Kidney (tissue), 14 donors: ENCODE data around the gene SOCS3. TPM values are rescaled to one million over a fixed set of nuclear protein-coding genes. Genes with fewer than 3 reads are reported as not detected.
"Not testable (repeated sequence)": the region's sequence is repeated elsewhere in the genome, so short reads cannot be mapped to it uniquely, and the experiment has no call there.

Source experiments
- DNase-seq, 5 donors: peaks; one replicate each; pipeline ENCODE4 v3.0.0-alpha.2; 2013 to 2020
- FAIRE-seq: peaks from 2 replicates; lab custom pipeline; 2012; peaks lifted over from hg19 to GRCh38; lab: Jason Lieb, UNC
- H3K27ac ChIP-seq, 2 donors: one replicate each; pipeline ENCODE4 v1.7.0; 2013; ENCODE audit warnings: low read depth in 2 of 2, low read length in 2 of 2, inconsistent platforms in 1 of 2
- H3K27me3 ChIP-seq: one replicate; pipeline ENCODE4 v1.7.1; 2013; ENCODE audit warnings: low read length, inconsistent platforms; ENCODE audit not compliant: control insufficient read depth, insufficient read depth
- H3K36me3 ChIP-seq, 3 donors: one replicate each; pipeline versions ENCODE4 v1.7.0 to v1.7.1; 2013; ENCODE audit warnings: low read length in 3 of 3, control low read depth in 1 of 3, inconsistent platforms in 1 of 3; ENCODE audit not compliant: insufficient read depth in 3 of 3, control insufficient read depth in 2 of 3
- H3K4me1 ChIP-seq, 3 donors: one replicate each; pipeline versions ENCODE4 v1.7.0 to v1.7.1; 2013; ENCODE audit warnings: low read length in 3 of 3, inconsistent platforms in 1 of 3, low read depth in 1 of 3; ENCODE audit not compliant: control insufficient read depth in 2 of 3, insufficient read depth in 2 of 3
- H3K4me3 ChIP-seq, 3 donors: one replicate each; pipeline versions ENCODE4 v1.7.0 to v1.8.1; 2013; ENCODE audit warnings: low read length in 3 of 3, control low read depth in 1 of 3, inconsistent platforms in 1 of 3
- H3K9ac ChIP-seq, 3 donors: one replicate each; pipeline versions ENCODE4 v1.7.0 to v1.7.1; 2013; ENCODE audit warnings: low read length in 3 of 3, control low read depth in 1 of 3, inconsistent platforms in 1 of 3
- H3K9me3 ChIP-seq, 3 donors: one replicate each; pipeline versions ENCODE4 v1.7.0 to v1.7.1; 2013; ENCODE audit warnings: low read length in 3 of 3, control low read depth in 1 of 3, inconsistent platforms in 1 of 3; ENCODE audit not compliant: control insufficient read depth in 2 of 3, insufficient read depth in 1 of 3
- CTCF ChIP-seq: IDR thresholded peaks from 3 replicates; pipeline ENCODE4 v1.5.1; 2012; ENCODE audit warnings: mild to moderate bottlenecking, moderate library complexity, borderline replicate concordance; ENCODE audit not compliant: insufficient read depth; ENCODE audit errors: extremely low read depth
- intact Hi-C: fragments of 100-400 bp; cut with DNase I; formaldehyde crosslinking; loops from one replicate; pipeline ENCODE4 v1.11.1; 2022
- polyA plus RNA-seq: library from polyadenylated mRNA; stranded (reverse); fragments of 350-450 nt; fragmentation: Illumina TruSeq; extraction: RNeasy Lipid Tissue Mini Kit (QIAGEN cat#74804); gene quantifications from one replicate; pipeline ENCODE4 v1.2.3, GENCODE V29; 2014; ENCODE audit warnings: low read depth, low replicate concordance; ENCODE audit not compliant: insufficient read depth
- total RNA-seq: library from RNA; stranded (reverse); fragmentation: NEBNext Ultra II Directional; extraction: Animal tissue kit (Norgen Biotek cat#: 25700); gene quantifications from one replicate; pipeline ENCODE4 v1.2.1, GENCODE V29; 2021
- donor health status: control.
- donor health status: control.
- donor health status: control.
- donor health status: control.
- donor health status: control.
- donor health status: DM: yes; HTN: yes; CAD: no.
- donor health status: Normal renal cell carcinoma (clear cell type).

The SOCS3 gene
- total and polyA plus RNA-seq, 2 donors from 2014 or later, result 31.2 to 110 TPM

GRCh38 chr17:78337244-78338109 is 22.4 kb downstream of the SOCS3 start:
- DNase-seq (peak in 1 of 5 donors; percentile 75), FAIRE-seq (no peak)
- Histone ChIP-seq H3K4me1 (no peaks in the 10 kb centered on the region), H3K27me3 (no peaks in the 10 kb centered on the region), H3K27ac (no peak overlapping the region), H3K9me3 (no peaks in the 10 kb centered on the region), H3K9ac (no peak overlapping the region), H3K36me3 (no peaks in the 10 kb centered on the region), H3K4me3 (no peak overlapping the region)
- intact Hi-C loops, result no loop called here
- TF ChIP-seq CTCF, result no peak

- Histone ChIP-seq H3K9me3 (no peaks in the 10 kb centered on the region), H3K4me3 (no peak overlapping the region), H3K27me3 (no peaks in the 10 kb centered on the region), H3K4me1 (no peaks in the 10 kb centered on the region), H3K36me3 (no peaks in the 10 kb centered on the region), H3K27ac (no peak overlapping the region), H3K9ac (no peak overlapping the region)
- FAIRE-seq (no peak), DNase-seq (no peak)
- TF ChIP-seq CTCF, result no peak
- intact Hi-C loops, result no loop called here
Measured at GRCh38 chr17:78335209-78335608, 24.7 kb downstream of the SOCS3 start.

GRCh38 chr17:78332991-78333390 is 26.9 kb downstream of the SOCS3 start:
- FAIRE-seq, result no peak
- no peak overlapping the region for H3K9ac ChIP-seq
- DNase-seq, result no peak
- TF ChIP-seq CTCF, result no peak
- no peak overlapping the region for H3K27ac ChIP-seq
- no peaks in the 10 kb centered on the region for H3K36me3 ChIP-seq
- no peaks in the 10 kb centered on the region for H3K4me1 ChIP-seq
- intact Hi-C loops, result no loop called here
- H3K9me3 ChIP-seq, result no peaks in the 10 kb centered on the region
- no peak overlapping the region for H3K4me3 ChIP-seq
- no peaks in the 10 kb centered on the region for H3K27me3 ChIP-seq

- FAIRE-seq, H3K4me3 ChIP-seq, H3K9ac ChIP-seq, H3K4me1 ChIP-seq, H3K9me3 ChIP-seq, H3K27me3 ChIP-seq, intact Hi-C loops, H3K36me3 ChIP-seq, DNase-seq, H3K27ac ChIP-seq: not testable (repeated sequence)
Measured at GRCh38 chr17:78331355-78331754, 28.5 kb downstream of the SOCS3 start.
